Measurements from ENCODE around the gene TMBIM4. TPM values are rescaled to one million over a fixed set of nuclear protein-coding genes. Genes with fewer than 3 reads are reported as not detected.

The TMBIM4 gene
- total RNA-seq, 1 experiment from 2014 or later, result 18.4 TPM

DNA sequence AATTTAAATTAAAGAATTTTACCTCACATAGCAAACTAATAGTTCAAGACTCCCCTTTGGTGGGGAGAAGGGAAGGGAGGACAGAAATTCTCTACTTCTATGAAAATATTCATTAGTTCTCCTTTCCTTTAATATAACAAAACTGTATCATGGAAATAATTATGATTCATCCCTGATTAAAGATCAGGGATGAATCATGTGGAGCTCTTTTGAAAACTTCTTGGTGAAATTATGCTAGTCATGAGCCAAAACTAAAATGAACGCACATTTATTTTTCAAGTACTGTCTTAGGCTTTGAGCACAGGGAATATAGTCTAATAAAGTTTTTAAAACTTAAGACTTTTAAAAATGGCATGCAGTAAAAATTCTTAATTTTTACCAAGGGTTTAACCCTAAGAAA lies 17.1 kb downstream of the TMBIM4 start:
- no peak overlapping the region for H3K27ac ChIP-seq (ENCODE audit: insufficient read length, low read depth, low read length)
- H3K4ac ChIP-seq (ENCODE audit: low read depth, low read length), result no peak overlapping the region
- DNase-seq, result no peak
- H2BK15ac ChIP-seq (ENCODE audit: low read depth, low read length), result no peak overlapping the region
- no peak overlapping the region for H2BK5ac ChIP-seq (ENCODE audit: insufficient read length, low read length)
- H3K36me3 Mint-ChIP-seq (ENCODE audit: insufficient read depth in 1 of 3, low read depth in 3 of 3), result no peaks in the 10 kb centered on the region; a peak in 2 of 7 replicates
- H4K8ac ChIP-seq (replicated peaks; ENCODE audit: insufficient read length, low read depth, low read length), result no peak overlapping the region
- H2BK20ac ChIP-seq (ENCODE audit: low read depth, low read length, poor library complexity, severe bottlenecking), result no peak overlapping the region
- H3K27ac Mint-ChIP-seq, result no peak overlapping the region
- H3K9me3 Mint-ChIP-seq, result no peaks in the 10 kb centered on the region
- no peak overlapping the region for H2AK5ac ChIP-seq (ENCODE audit: insufficient read length, low read length)
- no peak overlapping the region for H3K56ac ChIP-seq (ENCODE audit: insufficient read length, low read depth, low read length)
- H2BK120ac ChIP-seq (ENCODE audit: low read depth, low read length, poor library complexity, severe bottlenecking), result no peak overlapping the region
- H3K23me2 ChIP-seq (ENCODE audit: insufficient read length, low read depth, low read length, poor library complexity, severe bottlenecking), result no peaks in the 10 kb centered on the region
- no peak overlapping the region for H3T11ph ChIP-seq (ENCODE audit: low read length)
- no peaks in the 10 kb centered on the region for H3K4me1 ChIP-seq (ENCODE audit: insufficient read depth, low read length)
- no peak overlapping the region for H3K4me2 ChIP-seq (ENCODE audit: insufficient read depth, insufficient read length, low read length)
- H4K91ac ChIP-seq (ENCODE audit: insufficient read length, low read depth, low read length), result no peak overlapping the region
- no peak overlapping the region for H3K18ac ChIP-seq (ENCODE audit: insufficient read length, low read depth, low read length)
- H3K4me1 Mint-ChIP-seq, result no peaks in the 10 kb centered on the region
- H3K14ac ChIP-seq (ENCODE audit: insufficient read depth, low read length), result no peak overlapping the region
- no peaks in the 10 kb centered on the region for H3K79me1 ChIP-seq (ENCODE audit: insufficient read depth, low read depth, low read length, poor library complexity, severe bottlenecking)
- H3K27me3 Mint-ChIP-seq (ENCODE audit: low read depth), result no peaks in the 10 kb centered on the region
- no peak for TF ChIP-seq CTCF (conservative IDR thresholded peaks at IDR 0.05)
- no peaks in the 10 kb centered on the region for H4K20me1 ChIP-seq (ENCODE audit: control insufficient read depth, insufficient read depth, insufficient read length)
- WGBS (ENCODE audit: extremely low coverage, insufficient read length, low lambda C conversion rate), result no CpG with 5 or more reads among the region's 1 CpG
- no peaks in the 10 kb centered on the region for H3K79me2 ChIP-seq (ENCODE audit: insufficient read depth, low read length)
- H2AFZ ChIP-seq (ENCODE audit: low read length), result no peak overlapping the region
- H3K27me3 ChIP-seq (ENCODE audit: insufficient read depth, low read length), result no peaks in the 10 kb centered on the region
- H3K9me3 ChIP-seq (ENCODE audit: control insufficient read depth, low read depth, low read length), result no peaks in the 10 kb centered on the region
- no peak overlapping the region for H2BK12ac ChIP-seq (ENCODE audit: insufficient read length, low read depth, low read length)
- H4K5ac ChIP-seq (ENCODE audit: insufficient read length, low read depth, low read length), result no peak overlapping the region
- no peak overlapping the region for H3K4me3 Mint-ChIP-seq
- no peak overlapping the region for H3K9ac ChIP-seq (ENCODE audit: extremely low read depth, insufficient read length, low read length)
- H3K23ac ChIP-seq (ENCODE audit: insufficient read length, low read depth, low read length), result no peak overlapping the region
